Small intestine (tissue), 7 donors: Measurements from ENCODE around the gene JAK1. TPM values are rescaled to one million over a fixed set of nuclear protein-coding genes. Genes with fewer than 3 reads are reported as not detected.
"Not testable (repeated sequence)": the region's sequence is repeated elsewhere in the genome, so short reads cannot be mapped to it uniquely, and the experiment has no call there.

Experiments
- DNase-seq, 2 donors: peaks; one replicate each; pipeline versions ENCODE4 v3.0.0 to v3.0.0-alpha.2; 2013
- FAIRE-seq: peaks from 2 replicates; lab custom pipeline; 2012; peaks lifted over from hg19 to GRCh38; lab: Jason Lieb, UNC
- H3K27ac ChIP-seq, 3 donors: one replicate each; pipeline ENCODE4 v1.5.1; 2013; ENCODE audit warnings: low read length in 2 of 3, mild to moderate bottlenecking in 2 of 3, control low read depth in 1 of 3, inconsistent platforms in 1 of 3, low read depth in 1 of 3, moderate library complexity in 1 of 3
- H3K27me3 ChIP-seq, 3 donors: one replicate each; pipeline ENCODE4 v1.6.1; 2013; ENCODE audit warnings: low read length in 3 of 3, inconsistent platforms in 1 of 3; ENCODE audit not compliant: control insufficient read depth in 3 of 3, insufficient read depth in 3 of 3
- H3K36me3 ChIP-seq, 3 donors: one replicate each; pipeline ENCODE4 v1.6.1; 2013; ENCODE audit warnings: low read length in 3 of 3, inconsistent platforms in 1 of 3, low read depth in 1 of 3, mild to moderate bottlenecking in 1 of 3, moderate library complexity in 1 of 3; ENCODE audit not compliant: control insufficient read depth in 3 of 3, insufficient read depth in 2 of 3
- H3K4me1 ChIP-seq, 3 donors: one replicate each; pipeline ENCODE4 v1.6.1; 2013; ENCODE audit warnings: low read length in 2 of 3, inconsistent platforms in 1 of 3, low read depth in 1 of 3, mild to moderate bottlenecking in 1 of 3, moderate library complexity in 1 of 3; ENCODE audit not compliant: control insufficient read depth in 3 of 3, insufficient read depth in 2 of 3
- H3K4me3 ChIP-seq, 3 donors: one replicate each; pipeline ENCODE4 v1.5.1; 2013; ENCODE audit warnings: low read length in 3 of 3, control low read depth in 1 of 3, inconsistent platforms in 1 of 3, low read depth in 1 of 3, mild to moderate bottlenecking in 1 of 3, moderate library complexity in 1 of 3
- H3K9me3 ChIP-seq, 2 donors: one replicate each; pipeline ENCODE4 v1.6.1; 2013; ENCODE audit warnings: low read depth in 1 of 2, low read length in 1 of 2; ENCODE audit not compliant: control insufficient read depth in 2 of 2, insufficient read depth in 1 of 2
- whole genome bisulfite sequencing, 3 donors: extraction: QIAGEN DNeasy Blood & Tissue Kit; methylation state at CpG; one replicate each; pipeline ENCODE4 v1.1.7; 2013; 5-methylcytosine and 5-hydroxymethylcytosine counted together
- polyA plus RNA-seq, 4 donors: library from polyadenylated mRNA; stranded (reverse) in 3 of 4; unstranded in 1 of 4; fragments of 200-250 nt in 3 of 4; fragments of 120-200 nt in 1 of 4; gene quantifications; one replicate each; pipeline versions ENCODE4 v1.2.1 to v1.2.3, GENCODE V29; 2013
- donor health status: healthy with polysubstance abuse.
- donor health status: control.
- donor health status: control.
- donor health status: Bipolar disorder and iron deficiency.
- donor health status: healthy.

Gene JAK1
- polyA plus RNA-seq, 4 donors: 29.4 to 66.5 (median 32.6) TPM

DNA sequence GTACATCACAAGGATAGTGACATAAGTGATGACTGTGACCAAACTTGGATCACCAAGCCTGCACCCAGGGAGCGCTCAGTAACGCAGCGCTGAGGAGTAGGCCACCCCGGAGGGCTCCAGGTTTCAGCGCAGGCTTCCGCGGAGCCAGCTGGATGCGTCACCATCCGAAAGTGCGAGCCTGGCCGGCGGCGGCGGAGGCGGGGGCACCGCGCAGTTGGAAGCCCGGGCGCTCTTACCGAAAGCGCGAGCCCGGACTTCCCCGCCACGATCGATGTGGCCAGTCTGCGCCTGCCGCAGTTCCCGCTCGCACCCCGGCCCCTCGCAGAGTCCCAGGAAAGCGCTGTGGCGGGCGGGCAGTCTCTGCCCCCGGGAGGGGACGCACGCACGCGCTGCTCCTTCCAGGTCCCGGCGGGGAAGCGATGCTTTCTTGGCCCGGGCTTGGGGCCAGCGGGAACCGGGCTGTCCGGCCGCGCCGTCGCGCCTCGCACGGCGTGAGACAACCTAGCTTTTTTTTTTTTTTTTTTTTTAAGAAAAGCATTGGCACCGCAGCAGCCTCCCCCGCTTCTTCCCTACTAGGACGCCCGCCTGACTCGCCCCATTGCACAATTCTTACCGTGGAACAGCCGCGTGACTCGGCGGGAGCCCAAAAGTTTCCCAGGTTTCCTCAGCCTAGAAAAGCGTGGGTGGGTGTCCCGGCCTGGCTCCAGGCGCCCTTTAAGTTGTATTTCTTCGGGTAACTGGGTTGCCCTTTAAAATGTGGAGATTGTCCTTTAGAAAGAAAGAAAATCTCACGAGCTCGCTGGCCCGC is 36.4 kb upstream of the JAK1 start:
- H3K4me1 ChIP-seq: peaks cover 0 to 5% (median 0%) of the 10 kb centered on the region in 3 donors
- H3K4me3 ChIP-seq: peak overlapping the region; percentile 8 to 65 (median 55)
- WGBS, 3 donors: 0 to 3% (median 2%) methylated on average over 59 to 72 of the region's 72 CpGs
- FAIRE-seq (no peak), DNase-seq (peak; percentile 52 to 83)
- no peaks in the 10 kb centered on the region for H3K36me3 ChIP-seq
- H3K27me3 ChIP-seq: no peaks in the 10 kb centered on the region
- H3K9me3 ChIP-seq: no peaks in the 10 kb centered on the region
- peak overlapping the region in 2 of 3 donors; percentile 37 to 91 for H3K27ac ChIP-seq

DNA sequence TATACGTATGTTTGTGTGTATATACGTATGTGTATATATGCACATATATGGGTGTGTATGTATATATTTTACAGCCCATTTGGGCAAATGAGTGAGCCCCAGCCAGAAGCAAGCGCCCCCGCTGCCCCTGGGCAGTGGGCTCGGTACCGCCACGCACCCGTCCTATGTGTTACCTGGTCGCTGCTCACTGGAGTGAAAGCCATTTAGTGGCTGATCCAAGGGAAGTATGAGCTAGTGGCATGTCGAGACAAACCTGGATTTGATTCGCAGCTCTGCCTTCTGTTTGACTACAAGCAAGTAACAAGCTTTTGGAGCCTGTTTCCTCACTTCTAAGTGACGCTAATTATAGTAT is 35.8 kb upstream of the JAK1 start:
- H3K4me3 ChIP-seq: peak overlapping the region in 2 of 3 donors; percentile 55 to 65
- FAIRE-seq (no peak), DNase-seq (no peak)
- H3K4me1 ChIP-seq: peaks cover 0 to 5% (median 0%) of the 10 kb centered on the region in 3 donors
- no peaks in the 10 kb centered on the region for H3K9me3 ChIP-seq
- peak overlapping the region in 1 of 3 donors; percentile 91 for H3K27ac ChIP-seq
- H3K27me3 ChIP-seq: no peaks in the 10 kb centered on the region
- H3K36me3 ChIP-seq: no peaks in the 10 kb centered on the region
- 69 to 73% (median 70%) methylated on average over 12 of the region's 12 CpGs for WGBS, 3 donors

DNA sequence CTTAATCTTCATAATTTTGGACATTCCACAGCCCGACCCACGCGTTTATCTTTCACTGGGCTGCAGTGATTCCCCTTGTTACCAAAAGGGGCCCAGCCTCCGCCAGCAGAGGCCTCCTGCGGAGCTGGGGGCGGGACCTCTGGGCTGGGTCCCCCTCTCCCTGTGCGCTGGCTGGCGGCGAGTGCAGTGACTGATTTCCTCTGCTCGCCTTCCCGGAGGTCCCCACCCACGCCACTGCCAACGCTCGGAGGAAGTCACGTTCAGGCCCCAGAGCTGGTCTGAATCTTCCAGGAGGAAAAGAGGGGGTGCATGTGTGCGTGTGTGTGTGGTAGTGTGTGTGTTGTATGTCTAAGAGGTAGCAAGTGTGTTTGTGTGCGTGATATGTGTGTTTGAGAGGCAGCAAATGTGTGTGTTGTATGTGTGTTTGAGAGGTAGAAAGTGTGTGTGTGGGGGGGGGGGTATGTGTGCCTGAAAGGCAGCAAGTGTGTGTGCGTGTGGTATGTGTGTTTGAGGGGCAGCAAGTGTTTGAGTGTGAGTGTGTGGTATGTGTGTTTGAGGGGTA is 35.0 kb upstream of the JAK1 start:
- peak overlapping the region in 1 of 3 donors; percentile 91 for H3K27ac ChIP-seq
- no peak overlapping the region for H3K4me3 ChIP-seq

DNA sequence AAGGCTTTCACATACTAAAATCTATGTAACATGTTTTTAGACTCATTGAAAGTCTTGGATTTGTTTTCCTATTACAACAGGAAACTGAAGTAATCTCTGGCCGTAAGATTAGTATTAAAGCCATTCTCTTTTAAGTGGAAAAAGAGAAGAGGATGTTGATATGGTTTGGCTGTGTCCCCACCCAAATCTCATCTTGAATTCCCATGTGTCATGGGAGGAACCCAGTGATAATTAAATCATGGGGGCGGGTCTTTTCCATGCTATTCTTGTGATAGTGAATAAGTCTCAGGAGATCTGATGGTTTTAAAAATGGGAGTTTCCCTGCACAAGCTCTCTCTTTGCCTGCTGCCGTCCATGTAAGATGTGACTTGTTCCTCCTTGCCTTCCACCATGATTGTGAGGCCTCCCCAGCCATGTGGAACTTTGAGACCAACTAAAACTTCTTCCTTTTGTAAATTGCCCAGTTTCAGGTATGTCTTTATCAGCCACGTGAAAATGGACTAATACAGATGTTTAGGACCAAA is 32.1 kb upstream of the JAK1 start:
- H3K4me3 ChIP-seq, H3K27me3 ChIP-seq, H3K4me1 ChIP-seq, DNase-seq, H3K27ac ChIP-seq, H3K36me3 ChIP-seq, FAIRE-seq, H3K9me3 ChIP-seq: not testable (repeated sequence)
- WGBS, 3 donors: 85 to 94% (median 88%) methylated on average over 4 of the region's 4 CpGs

More for the DNA sequence above, 35.0 kb upstream of the JAK1 start:
- Histone ChIP-seq H3K9me3 (no peaks in the 10 kb centered on the region), H3K27me3 (no peaks in the 10 kb centered on the region), H3K4me1 (peaks cover 0 to 5% (median 0%) of the 10 kb centered on the region in 3 donors), H3K36me3 (no peaks in the 10 kb centered on the region)
- FAIRE-seq (no peak), DNase-seq (peak in 1 of 2 donors; percentile 30)
- 51 to 90% (median 69%) methylated on average over 18 of the region's 18 CpGs for WGBS, 3 donors

DNA sequence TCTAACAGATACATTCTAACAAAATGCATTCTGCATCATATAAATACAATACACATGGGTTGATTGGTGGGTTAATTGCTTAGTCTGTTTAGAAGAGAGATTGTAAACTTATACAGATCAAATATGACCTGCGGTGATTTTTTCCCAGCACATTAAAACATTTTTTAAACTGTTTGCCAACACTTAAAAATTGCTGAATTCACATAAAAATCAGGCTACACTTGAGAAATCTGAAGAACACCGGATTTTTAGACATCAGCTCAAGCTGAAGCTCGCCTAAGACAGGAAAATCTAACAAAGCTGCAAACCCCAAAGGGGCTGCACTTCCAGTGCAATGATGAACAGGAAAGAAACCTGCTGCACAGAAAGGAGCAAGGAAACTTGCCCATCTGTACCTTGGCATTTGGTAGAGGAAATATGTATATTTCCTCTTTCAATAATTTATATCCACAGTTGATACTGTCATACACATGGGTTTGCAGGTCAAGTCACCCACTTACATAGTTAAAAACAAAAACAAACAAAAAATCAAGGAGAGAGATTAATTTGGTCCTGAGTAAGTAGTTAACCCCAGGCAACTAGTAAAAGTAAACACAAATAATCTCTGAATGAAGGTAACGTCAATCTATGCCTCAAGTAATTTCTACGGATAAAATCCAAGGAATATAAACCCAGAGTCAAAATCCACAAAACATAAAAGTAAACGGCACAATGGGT is 30.4 kb upstream of the JAK1 start:
- DNase-seq: no peak
- WGBS, 3 donors: 72 to 77% (median 76%) methylated on average over 6 of the region's 6 CpGs
- no peak overlapping the region for H3K4me3 ChIP-seq
- peaks cover 0 to 3% (median 0%) of the 10 kb centered on the region in 3 donors for H3K4me1 ChIP-seq
- no peak overlapping the region for H3K27ac ChIP-seq
- H3K36me3 ChIP-seq: no peaks in the 10 kb centered on the region
- FAIRE-seq: no peak
- no peaks in the 10 kb centered on the region for H3K9me3 ChIP-seq
- H3K27me3 ChIP-seq: no peaks in the 10 kb centered on the region

DNA sequence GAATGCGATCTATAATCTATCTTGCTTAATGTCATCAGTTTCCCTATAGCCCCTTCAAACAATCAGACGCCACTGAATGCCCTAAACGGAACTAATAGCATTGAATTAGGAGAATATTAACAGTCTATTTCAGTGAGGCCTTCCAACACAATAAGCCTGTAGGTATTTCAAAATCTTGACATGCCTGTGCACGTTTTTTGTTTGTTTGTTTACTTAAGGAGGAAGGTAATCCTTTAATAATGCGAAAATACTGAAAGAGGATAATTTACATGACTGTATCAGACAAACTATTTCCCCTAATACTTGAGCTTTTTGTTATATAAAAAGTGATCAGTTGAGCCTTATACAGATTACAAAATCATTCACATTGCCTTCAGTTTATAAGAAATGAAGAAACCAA is 29.0 kb upstream of the JAK1 start:
- H3K27me3 ChIP-seq: no peaks in the 10 kb centered on the region
- WGBS, 3 donors: 79 to 85% (median 80%) methylated on average over 5 of the region's 5 CpGs
- FAIRE-seq: no peak
- peaks cover 0 to 3% (median 0%) of the 10 kb centered on the region in 3 donors for H3K4me1 ChIP-seq
- H3K27ac ChIP-seq: no peak overlapping the region
- no peaks in the 10 kb centered on the region for H3K9me3 ChIP-seq
- DNase-seq: no peak
- no peak overlapping the region for H3K4me3 ChIP-seq
- no peaks in the 10 kb centered on the region for H3K36me3 ChIP-seq

DNA sequence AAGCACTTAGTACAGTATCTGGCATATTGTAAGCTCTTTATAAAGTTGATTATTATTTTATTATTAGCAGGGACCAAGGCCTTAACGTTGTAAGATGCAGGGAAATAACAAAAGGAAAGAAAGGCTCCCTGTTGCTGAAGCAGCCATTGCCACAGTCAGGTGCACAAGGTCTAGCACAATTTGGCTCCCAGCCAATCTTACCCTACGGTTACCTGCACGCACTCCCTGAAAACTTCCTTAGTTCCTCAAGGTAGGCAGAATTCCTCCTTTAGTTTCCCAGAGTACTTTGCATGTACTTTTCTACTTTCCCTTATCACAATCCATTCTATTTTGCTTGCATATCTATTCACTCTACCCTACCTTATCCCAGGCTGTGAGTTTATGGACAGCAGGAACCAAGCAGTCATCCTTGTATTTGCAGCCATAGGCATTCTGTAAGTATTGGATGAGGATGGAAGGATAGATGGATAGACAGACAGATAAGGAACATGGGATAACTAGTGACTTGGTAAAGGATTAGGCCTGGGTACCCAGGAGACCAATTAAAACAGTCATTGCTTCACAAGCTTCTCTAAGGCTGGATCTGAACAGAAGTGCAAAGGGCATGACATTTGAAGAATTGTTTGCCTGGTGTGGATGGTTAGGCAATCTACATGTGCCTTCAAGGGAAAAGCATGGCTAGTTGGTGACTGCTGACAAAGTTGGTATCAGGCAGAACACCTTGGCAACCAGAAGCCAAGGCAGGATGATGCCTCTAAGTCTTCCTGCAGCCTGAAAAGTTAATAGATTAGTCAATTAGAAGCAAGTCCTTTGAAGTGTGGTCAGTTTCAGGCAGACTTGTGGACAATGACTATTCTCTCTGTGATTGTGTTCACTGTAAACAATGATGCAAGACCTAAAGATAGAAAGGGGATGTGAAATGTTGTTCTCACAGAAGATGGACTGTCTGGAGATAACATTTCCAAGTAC is 20.8 kb upstream of the JAK1 start:
- DNase-seq: peak; percentile 56 to 61
- H3K4me1 ChIP-seq: peaks cover 0 to 13% (median 0%) of the 10 kb centered on the region in 3 donors
- no peak for FAIRE-seq

More for the DNA sequence above, 20.8 kb upstream of the JAK1 start:
- Histone ChIP-seq H3K27me3 (no peaks in the 10 kb centered on the region), H3K36me3 (no peaks in the 10 kb centered on the region), H3K4me3 (no peak overlapping the region), H3K9me3 (no peaks in the 10 kb centered on the region), H3K27ac (no peak overlapping the region)
- WGBS, 3 donors: 11 to 65% (median 30%) methylated on average over 3 of the region's 3 CpGs
